Loucy (cell line): ENCODE measurements around the gene RBM25.
"Not testable (repeated sequence)": the region's sequence is repeated elsewhere in the genome, so short reads cannot be mapped to it uniquely, and the experiment has no call there.

Experiments
- H2AFZ ChIP-seq: fragments of 200-600 bp; sonication (generic); 2 replicates; pipeline ENCODE4 v1.6.0; 2016; ENCODE audit warnings: antibody characterized with exemption, mild to moderate bottlenecking, low read length, moderate library complexity
- H3F3A ChIP-seq: fragments of 200-600 bp; 2 replicates; pipeline ENCODE4 v1.6.0; 2016; ENCODE audit warnings: antibody characterized with exemption, low read depth, mild to moderate bottlenecking
- H3K27me3 ChIP-seq: fragments of 200-600 bp; sonication (generic); 2 replicates; pipeline ENCODE4 v1.6.1; 2014; ENCODE audit warnings: low read length, mild to moderate bottlenecking; ENCODE audit not compliant: insufficient read depth, poor library complexity, severe bottlenecking
- H3K36me3 ChIP-seq: fragments of 200-600 bp; sonication (generic); 2 replicates; pipeline ENCODE4 v1.6.1; 2016; ENCODE audit warnings: low read length; ENCODE audit not compliant: insufficient read depth
- H3K4me1 ChIP-seq: fragments of 200-600 bp; sonication (generic); 2 replicates; pipeline ENCODE4 v1.5.1; 2014; ENCODE audit warnings: low read length, mild to moderate bottlenecking; ENCODE audit not compliant: insufficient read depth, poor library complexity, severe bottlenecking
- H3K4me2 ChIP-seq: fragments of 200-600 bp; sonication (generic); 2 replicates; pipeline ENCODE4 v1.6.0; 2014; ENCODE audit warnings: antibody characterized with exemption, low read length, low read depth, mild to moderate bottlenecking; ENCODE audit not compliant: poor library complexity, severe bottlenecking
- H3K4me3 ChIP-seq: fragments of 200-600 bp; sonication (generic); 2 replicates; pipeline ENCODE4 v1.5.1; 2014; ENCODE audit warnings: low read length, mild to moderate bottlenecking, mixed read lengths; ENCODE audit not compliant: poor library complexity, severe bottlenecking
- H3K79me2 ChIP-seq: fragments of 200-600 bp; sonication (generic); 2 replicates; pipeline ENCODE4 v1.6.1; 2014; ENCODE audit warnings: low read length; ENCODE audit not compliant: insufficient read depth
- H3K9ac ChIP-seq: fragments of 200-600 bp; sonication (generic); 2 replicates; pipeline ENCODE4 v1.6.0; 2014; ENCODE audit warnings: mild to moderate bottlenecking, low read depth, low read length, moderate library complexity; ENCODE audit not compliant: poor library complexity, severe bottlenecking
- H3K9me2 ChIP-seq: fragments of 200-600 bp; sonication (generic); replicated peaks from 2 replicates; pipeline ENCODE4 v1.6.1; 2016; ENCODE audit warnings: low read depth, low read length, mixed read lengths
- H3K9me3 ChIP-seq: fragments of 200-600 bp; sonication (generic); 2 replicates; pipeline ENCODE4 v1.6.1; 2014; ENCODE audit warnings: mild to moderate bottlenecking, antibody characterized with exemption, low read length, low read depth; ENCODE audit not compliant: insufficient read depth
- H4K20me1 ChIP-seq: fragments of 200-600 bp; sonication (generic); 2 replicates; pipeline ENCODE4 v1.6.0; 2014; ENCODE audit warnings: antibody characterized with exemption, low read length, mild to moderate bottlenecking; ENCODE audit not compliant: insufficient read depth, poor library complexity, severe bottlenecking
- CTCF ChIP-seq: fragments of 200-600 bp; sonication (generic); conservative IDR thresholded peaks from 2 replicates; pipeline ENCODE4 v1.5.1; 2014; ENCODE audit warnings: mild to moderate bottlenecking, antibody characterized with exemption, low read length
- EZH2phosphoT487 ChIP-seq: fragments of 200-600 bp; IDR thresholded peaks from 2 replicates; pipeline ENCODE4 v1.6.1; 2018; ENCODE audit warnings: antibody characterized with exemption, mild to moderate bottlenecking, moderate library complexity, borderline replicate concordance

Gene RBM25

GRCh38 chr14:73168274-73168673 is 109.9 kb downstream of the RBM25 start:
- Histone ChIP-seq H3F3A (no peaks in the 10 kb centered on the region), H4K20me1 (no peaks in the 10 kb centered on the region), H3K36me3 (peaks cover 57% of the 10 kb centered on the region; the same call in 1 of the 2 replicates), H3K4me1 (peaks cover 9% of the 10 kb centered on the region), H3K27me3 (no peaks in the 10 kb centered on the region), H3K4me3 (no peak overlapping the region), H2AFZ (no peak overlapping the region), H3K9me3 (no peaks in the 10 kb centered on the region), H3K79me2 (no peaks in the 10 kb centered on the region), H3K4me2 (no peak overlapping the region), H3K9ac (no peak overlapping the region), H3K9me2 (no peaks in the 10 kb centered on the region)
- TF ChIP-seq EZH2phosphoT487 (no peak), CTCF (no peak)

GRCh38 chr14:73168691-73169090 is 110.4 kb downstream of the RBM25 start:
- H4K20me1 ChIP-seq = no peaks in the 10 kb centered on the region
- H3K4me3 ChIP-seq = no peak overlapping the region
- no peak for TF ChIP-seq EZH2phosphoT487
- TF ChIP-seq CTCF = no peak
- H3K9me2 ChIP-seq = no peaks in the 10 kb centered on the region
- H3K79me2 ChIP-seq = no peaks in the 10 kb centered on the region
- H3K9me3 ChIP-seq = no peaks in the 10 kb centered on the region
- no peaks in the 10 kb centered on the region for H3K27me3 ChIP-seq
- H3K9ac ChIP-seq = no peak overlapping the region
- peaks cover 57% of the 10 kb centered on the region; the same call in 1 of the 2 replicates for H3K36me3 ChIP-seq
- H3K4me1 ChIP-seq = peaks cover 9% of the 10 kb centered on the region
- H3K4me2 ChIP-seq = no peak overlapping the region
- no peak overlapping the region for H2AFZ ChIP-seq
- no peaks in the 10 kb centered on the region for H3F3A ChIP-seq

- not testable (repeated sequence) for H3K4me3 ChIP-seq, H3K9ac ChIP-seq, H3K79me2 ChIP-seq, H4K20me1 ChIP-seq, H3K9me2 ChIP-seq, H3K4me2 ChIP-seq, H2AFZ ChIP-seq, H3K27me3 ChIP-seq, H3K9me3 ChIP-seq, H3F3A ChIP-seq, H3K4me1 ChIP-seq
- peaks cover 54% of the 10 kb centered on the region; the same call in 1 of the 2 replicates for H3K36me3 ChIP-seq
Measured at GRCh38 chr14:73169855-73170254, 111.5 kb downstream of the RBM25 start.

- Histone ChIP-seq H3K79me2 (no peaks in the 10 kb centered on the region), H3K9ac (no peak overlapping the region), H3K9me3 (no peaks in the 10 kb centered on the region), H2AFZ (no peak overlapping the region), H3K9me2 (no peaks in the 10 kb centered on the region), H3K36me3 (peaks cover 56% of the 10 kb centered on the region; the same call in 1 of the 2 replicates), H3F3A (no peaks in the 10 kb centered on the region), H3K4me2 (no peak overlapping the region), H4K20me1 (no peaks in the 10 kb centered on the region), H3K27me3 (no peaks in the 10 kb centered on the region), H3K4me3 (no peak overlapping the region), H3K4me1 (peaks cover 9% of the 10 kb centered on the region)
- TF ChIP-seq CTCF (no peak), EZH2phosphoT487 (no peak)
Measured at GRCh38 chr14:73170686-73171085, 112.4 kb downstream of the RBM25 start.
